ENCODE results near the gene DPP6. TPM values are rescaled to one million over a fixed set of nuclear protein-coding genes. Genes with fewer than 3 reads are reported as not detected.

DPP6 gene
- total RNA-seq, 1 donor from 2014 or later = not detected

DNA sequence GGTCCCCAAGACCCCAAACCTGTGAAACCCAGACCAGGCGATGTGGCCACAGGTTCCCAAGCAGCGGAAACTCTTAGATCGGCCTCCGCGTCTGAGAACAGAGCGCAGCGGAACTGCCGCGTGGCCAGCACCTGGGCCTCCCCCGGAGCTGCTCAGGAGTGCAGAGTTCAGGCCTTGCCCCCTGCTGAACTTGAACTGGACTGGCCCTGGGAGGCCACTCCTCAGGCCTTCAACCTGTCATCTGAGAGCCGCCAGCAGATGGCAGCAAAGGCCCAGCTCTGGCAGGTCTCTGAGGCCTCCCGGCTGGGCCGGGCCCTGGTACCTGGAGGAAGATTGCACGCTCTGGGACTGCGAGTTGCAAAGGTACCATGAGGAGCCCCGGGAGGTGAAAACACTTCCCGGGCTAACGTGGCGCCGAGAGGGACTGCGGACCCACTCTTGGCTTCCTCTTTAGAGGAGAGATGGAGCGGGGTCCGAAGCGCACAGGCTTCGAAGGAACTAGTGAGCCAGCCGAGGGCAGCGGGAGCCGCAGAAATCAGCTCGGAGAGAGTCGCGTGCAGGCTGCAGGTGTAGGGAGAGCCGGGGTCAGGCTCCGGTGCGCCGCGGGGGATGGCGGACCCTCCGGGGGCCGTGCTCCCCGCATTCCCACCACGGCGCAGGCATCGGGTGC, 861.6 kb downstream of the DPP6 start:
- TF ChIP-seq, protein P1, sequence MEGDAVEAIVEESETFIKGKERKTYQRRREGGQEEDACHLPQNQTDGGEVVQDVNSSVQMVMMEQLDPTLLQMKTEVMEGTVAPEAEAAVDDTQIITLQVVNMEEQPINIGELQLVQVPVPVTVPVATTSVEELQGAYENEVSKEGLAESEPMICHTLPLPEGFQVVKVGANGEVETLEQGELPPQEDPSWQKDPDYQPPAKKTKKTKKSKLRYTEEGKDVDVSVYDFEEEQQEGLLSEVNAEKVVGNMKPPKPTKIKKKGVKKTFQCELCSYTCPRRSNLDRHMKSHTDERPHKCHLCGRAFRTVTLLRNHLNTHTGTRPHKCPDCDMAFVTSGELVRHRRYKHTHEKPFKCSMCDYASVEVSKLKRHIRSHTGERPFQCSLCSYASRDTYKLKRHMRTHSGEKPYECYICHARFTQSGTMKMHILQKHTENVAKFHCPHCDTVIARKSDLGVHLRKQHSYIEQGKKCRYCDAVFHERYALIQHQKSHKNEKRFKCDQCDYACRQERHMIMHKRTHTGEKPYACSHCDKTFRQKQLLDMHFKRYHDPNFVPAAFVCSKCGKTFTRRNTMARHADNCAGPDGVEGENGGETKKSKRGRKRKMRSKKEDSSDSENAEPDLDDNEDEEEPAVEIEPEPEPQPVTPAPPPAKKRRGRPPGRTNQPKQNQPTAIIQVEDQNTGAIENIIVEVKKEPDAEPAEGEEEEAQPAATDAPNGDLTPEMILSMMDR (IDR thresholded peaks at IDR 0.05) = peak; percentile 65 to 97 (median 87)
- Histone ChIP-seq H3K27ac (no peak overlapping the region), H3K9me3 (no peaks in the 10 kb centered on the region), H3K36me3 (no peaks in the 10 kb centered on the region), H3K4me1 (peaks cover 0 to 3% of the 10 kb centered on the region in 2 donors), H3K27me3 (peaks cover 6% of the 10 kb centered on the region), H3K4me3 (peak overlapping the region; percentile 36 to 60)
- intact Hi-C loops (cut with DNase I) = no loop called here
- peak; percentile 33 to 91 for DNase-seq (ENCODE audit: low spot score in 2 of 2)

DNA sequence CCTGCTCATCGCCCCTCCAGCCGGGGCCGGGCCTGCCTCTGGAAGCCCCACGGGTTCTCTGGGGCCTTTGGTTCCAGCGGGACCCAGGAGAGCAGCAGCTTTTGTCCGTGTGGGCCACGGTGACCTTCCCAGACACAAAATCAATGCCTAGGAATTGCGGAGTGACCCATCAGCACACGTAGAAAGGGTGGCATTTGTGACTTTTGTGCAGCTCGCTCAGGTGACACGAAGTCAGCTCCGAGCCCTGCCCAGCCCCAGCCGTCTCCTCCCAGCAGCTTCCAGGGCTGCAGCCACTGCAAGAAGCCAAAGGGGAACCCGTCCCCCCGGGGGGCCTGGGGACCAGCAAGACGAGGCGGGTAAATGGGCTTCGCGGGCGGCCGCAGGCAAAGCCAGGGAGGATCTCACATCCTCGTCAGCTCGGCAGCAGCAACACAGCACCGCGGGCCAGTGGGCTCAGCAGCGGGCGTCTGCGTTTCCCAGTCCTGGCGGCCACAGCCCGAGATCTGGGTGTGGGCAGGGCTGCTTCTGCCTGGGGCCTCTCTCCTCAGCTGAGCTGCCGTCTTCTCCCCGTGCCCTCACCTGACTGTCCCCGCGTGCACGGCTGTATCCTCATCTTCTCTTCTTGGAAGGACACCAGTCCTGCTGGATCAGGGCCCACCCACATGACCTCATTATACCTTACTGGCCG, 862.3 kb downstream of the DPP6 start:
- TF ChIP-seq, protein P1 (IDR thresholded peaks at IDR 0.05) = no peak
- H3K36me3 ChIP-seq = no peaks in the 10 kb centered on the region
- H3K4me3 ChIP-seq = peak overlapping the region; percentile 36 to 60
- H3K4me1 ChIP-seq = peaks cover 0 to 3% of the 10 kb centered on the region in 2 donors
- peak in 1 of 2 donors; percentile 57 for DNase-seq (ENCODE audit: low spot score in 2 of 2)
- H3K9me3 ChIP-seq = no peaks in the 10 kb centered on the region
- intact Hi-C loops (cut with DNase I) = no loop called here
- no peak overlapping the region for H3K27ac ChIP-seq
- peaks cover 6% of the 10 kb centered on the region for H3K27me3 ChIP-seq

DNA sequence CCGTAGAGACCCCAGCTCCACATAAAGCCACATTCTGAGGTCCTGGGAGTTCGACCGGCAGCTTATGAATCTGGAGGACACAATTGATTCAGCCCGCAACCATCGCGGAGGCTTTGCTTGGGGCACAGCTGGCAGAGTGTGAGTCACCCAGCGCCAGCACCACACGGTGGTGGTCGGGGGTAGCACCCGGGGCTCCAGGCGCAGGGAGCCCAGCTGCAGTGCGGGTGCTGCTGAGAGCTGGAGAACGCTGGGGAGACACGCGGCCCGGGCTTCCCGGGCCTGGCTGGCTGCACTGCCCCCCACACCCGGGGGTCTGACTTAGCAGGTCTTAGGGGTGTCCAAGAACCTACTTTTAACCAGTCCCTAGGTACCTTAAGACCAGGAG, 862.8 kb downstream of the DPP6 start:
- TF ChIP-seq, protein P1 (IDR thresholded peaks at IDR 0.05) = no peak
- Histone ChIP-seq H3K4me3 (no peak overlapping the region), H3K36me3 (no peaks in the 10 kb centered on the region), H3K27ac (no peak overlapping the region), H3K4me1 (peaks cover 0 to 3% of the 10 kb centered on the region in 2 donors), H3K9me3 (no peaks in the 10 kb centered on the region), H3K27me3 (peaks cover 6% of the 10 kb centered on the region)
- DNase-seq (ENCODE audit: low spot score in 2 of 2) = no peak
- intact Hi-C loops (cut with DNase I) = no loop called here

DNA sequence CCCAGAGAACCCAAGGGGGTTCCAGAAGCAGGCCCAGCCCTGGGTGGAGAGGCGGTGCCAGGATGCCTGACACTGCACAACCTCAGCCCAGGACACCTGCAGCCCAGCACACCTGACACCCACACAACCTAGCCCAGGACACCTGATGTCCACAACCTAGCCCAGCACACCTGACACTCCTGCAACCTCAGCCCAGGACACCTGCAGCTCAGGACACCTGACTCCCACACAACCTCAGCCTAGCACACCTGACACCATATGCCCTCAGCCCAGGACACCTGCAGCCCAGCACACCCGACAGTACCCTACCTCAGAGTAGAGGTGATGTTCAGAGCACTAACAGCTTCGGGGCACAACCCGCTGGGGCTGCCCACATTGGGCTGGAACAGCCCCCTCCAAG, 863.4 kb downstream of the DPP6 start:
- Histone ChIP-seq H3K4me1 (peaks cover 0 to 3% of the 10 kb centered on the region in 2 donors), H3K36me3 (no peaks in the 10 kb centered on the region), H3K27ac (no peak overlapping the region), H3K27me3 (peaks cover 6% of the 10 kb centered on the region), H3K9me3 (no peaks in the 10 kb centered on the region), H3K4me3 (no peak overlapping the region)
- TF ChIP-seq, protein P1 (IDR thresholded peaks at IDR 0.05) = no peak
- peak in 1 of 2 donors; percentile 33 for DNase-seq (ENCODE audit: low spot score in 2 of 2)
- intact Hi-C loops (cut with DNase I) = no loop called here

DNA sequence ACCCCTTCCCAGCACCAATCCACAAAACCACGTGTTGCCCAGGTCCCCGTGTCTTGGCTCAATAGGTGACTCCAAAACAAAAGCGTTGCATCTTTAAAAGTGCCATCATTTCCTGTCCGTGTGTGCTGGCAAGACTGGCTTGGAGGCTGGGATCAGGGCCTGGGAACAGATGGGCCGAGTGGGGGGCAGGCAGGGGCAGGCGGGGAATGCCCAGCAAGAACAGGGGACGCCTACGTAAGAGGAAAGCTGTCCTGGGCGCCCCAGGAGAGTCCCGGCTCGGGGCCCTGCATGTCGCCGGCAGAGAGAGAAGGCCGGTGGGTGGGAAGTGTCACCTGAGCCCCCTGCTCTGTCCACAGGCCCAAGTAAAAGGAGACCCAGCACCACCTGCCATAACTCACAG, 864.2 kb downstream of the DPP6 start:
- peaks cover 0 to 3% of the 10 kb centered on the region in 2 donors for H3K4me1 ChIP-seq
- no peak overlapping the region for H3K4me3 ChIP-seq
- DNase-seq (ENCODE audit: low spot score in 2 of 2) = peak in 1 of 2 donors; percentile 49
- TF ChIP-seq, protein P1 (IDR thresholded peaks at IDR 0.05) = no peak
- H3K27me3 ChIP-seq = peaks cover 6% of the 10 kb centered on the region
- no peaks in the 10 kb centered on the region for H3K9me3 ChIP-seq
- no peaks in the 10 kb centered on the region for H3K36me3 ChIP-seq
- intact Hi-C loops (cut with DNase I) = no loop called here
- no peak overlapping the region for H3K27ac ChIP-seq
